CD4-positive, alpha-beta T cell treated with Interferon alpha-2 for 1 hour (primary cell): Measurements from ENCODE around the gene ERCC1.

Experiments used
- DNase-seq, 2 donors: peaks; one replicate each; pipeline ENCODE4 v3.0.0-alpha.2; 2020 to 2022

The ERCC1 gene

GRCh38 chr19:45358213-45358792 is 65.4 kb downstream of the ERCC1 start:
- DNase-seq, result no peak

- DNase-seq, result no peak
These were observed 66.3 kb downstream of the ERCC1 start for GRCh38 chr19:45357445-45357783.
